H9 (cell line): Measurements from ENCODE around the gene CNDP2. TPM values are rescaled to one million over a fixed set of nuclear protein-coding genes. Genes with fewer than 3 reads are reported as not detected.

Experiments
- DNase-seq: peaks from one replicate; pipeline ENCODE4 v3.0.0-alpha.2; 2017
- H2AFZ ChIP-seq: one replicate; pipeline ENCODE4 v1.6.1; 2013; ENCODE audit warnings: mild to moderate bottlenecking, low read length, control low read depth, moderate library complexity
- H2AK5ac ChIP-seq: 2 replicates; pipeline ENCODE4 v1.6.1; 2013; ENCODE audit warnings: low read length, control low read depth, mixed read lengths; ENCODE audit not compliant: insufficient read length
- H2BK120ac ChIP-seq: one replicate; pipeline ENCODE4 v1.6.1; 2013; ENCODE audit warnings: low read depth, mild to moderate bottlenecking, low read length, control low read depth, inconsistent platforms; ENCODE audit not compliant: poor library complexity, severe bottlenecking
- H2BK12ac ChIP-seq: 2 replicates; pipeline ENCODE4 v1.6.1; 2013; ENCODE audit warnings: low read length, control low read depth, mixed read lengths, low read depth; ENCODE audit not compliant: insufficient read length
- H2BK15ac ChIP-seq: 2 replicates; pipeline ENCODE4 v1.6.1; 2013; ENCODE audit warnings: low read depth, low read length, control low read depth
- H2BK20ac ChIP-seq: one replicate; pipeline ENCODE4 v1.6.1; 2013; ENCODE audit warnings: low read depth, mild to moderate bottlenecking, low read length, control low read depth, inconsistent platforms; ENCODE audit not compliant: poor library complexity, severe bottlenecking
- H2BK5ac ChIP-seq: 2 replicates; pipeline ENCODE4 v1.6.1; 2013; ENCODE audit warnings: low read length, control low read depth, mixed read lengths; ENCODE audit not compliant: insufficient read length
- H3K14ac ChIP-seq: 2 replicates; pipeline ENCODE4 v1.6.1; 2013; ENCODE audit warnings: low read length, control low read depth; ENCODE audit not compliant: insufficient read depth
- H3K18ac ChIP-seq: 2 replicates; pipeline ENCODE4 v1.6.1; 2013; ENCODE audit warnings: low read depth, mild to moderate bottlenecking, mixed read lengths, low read length, control low read depth; ENCODE audit not compliant: insufficient read length
- H3K23ac ChIP-seq: 2 replicates; pipeline ENCODE4 v1.6.1; 2013; ENCODE audit warnings: low read length, control low read depth, mixed read lengths, low read depth; ENCODE audit not compliant: insufficient read length
- H3K23me2 ChIP-seq: 2 replicates; pipeline ENCODE4 v1.6.1; 2013; ENCODE audit warnings: low read depth, mild to moderate bottlenecking, mixed read lengths, low read length, control low read depth; ENCODE audit not compliant: insufficient read length, poor library complexity, severe bottlenecking
- H3K27ac ChIP-seq: 2 replicates; pipeline ENCODE4 v1.5.1; 2013; ENCODE audit warnings: low read length, control low read depth, mixed read lengths, low read depth; ENCODE audit not compliant: insufficient read length
- H3K27me3 ChIP-seq: 2 replicates; pipeline ENCODE4 v1.6.1; 2013; ENCODE audit warnings: low read length, control low read depth, inconsistent platforms; ENCODE audit not compliant: insufficient read depth
- H3K4ac ChIP-seq: 2 replicates; pipeline ENCODE4 v1.6.1; 2013; ENCODE audit warnings: low read depth, mild to moderate bottlenecking, control low read depth, inconsistent platforms, low read length, moderate library complexity
- H3K4me1 ChIP-seq: 2 replicates; pipeline ENCODE4 v1.6.1; 2013; ENCODE audit warnings: low read length, control low read depth, inconsistent platforms; ENCODE audit not compliant: insufficient read depth
- H3K4me2 ChIP-seq: 2 replicates; pipeline ENCODE4 v1.6.1; 2013; ENCODE audit warnings: low read length, control low read depth, mixed read lengths; ENCODE audit not compliant: insufficient read length, insufficient read depth
- H3K56ac ChIP-seq: 2 replicates; pipeline ENCODE4 v1.6.1; 2013; ENCODE audit warnings: low read depth, mild to moderate bottlenecking, mixed read lengths, low read length, control low read depth; ENCODE audit not compliant: insufficient read length
- H3K79me1 ChIP-seq: 2 replicates; pipeline ENCODE4 v1.6.1; 2013; ENCODE audit warnings: low read depth, mild to moderate bottlenecking, moderate library complexity, low read length, control low read depth, inconsistent platforms; ENCODE audit not compliant: insufficient read depth, poor library complexity, severe bottlenecking
- H3K79me2 ChIP-seq: 2 replicates; pipeline ENCODE4 v1.6.1; 2013; ENCODE audit warnings: low read length, control low read depth, inconsistent platforms; ENCODE audit not compliant: insufficient read depth
- H3K9ac ChIP-seq: 2 replicates; pipeline ENCODE4 v1.6.1; 2013; ENCODE audit warnings: low read length, control low read depth, mixed read lengths; ENCODE audit not compliant: insufficient read length; ENCODE audit errors: extremely low read depth
- H3K9me3 ChIP-seq: one replicate; pipeline ENCODE4 v1.6.1; 2013; ENCODE audit warnings: low read depth, low read length, inconsistent platforms; ENCODE audit not compliant: control insufficient read depth
- H3T11ph ChIP-seq: one replicate; pipeline ENCODE4 v1.6.1; 2013; ENCODE audit warnings: mild to moderate bottlenecking, low read length, control low read depth, inconsistent platforms
- H4K20me1 ChIP-seq: one replicate; pipeline ENCODE4 v1.6.1; 2013; ENCODE audit not compliant: control insufficient read depth, insufficient read length, insufficient read depth
- H4K5ac ChIP-seq: 2 replicates; pipeline ENCODE4 v1.6.1; 2013; ENCODE audit warnings: low read depth, mild to moderate bottlenecking, mixed read lengths, low read length, control low read depth; ENCODE audit not compliant: insufficient read length
- H4K8ac ChIP-seq: replicated peaks from 2 replicates; pipeline ENCODE4 v1.6.1; 2013; ENCODE audit warnings: low read length, control low read depth, mixed read lengths, low read depth; ENCODE audit not compliant: insufficient read length
- H4K91ac ChIP-seq: 2 replicates; pipeline ENCODE4 v1.6.1; 2013; ENCODE audit warnings: low read depth, mild to moderate bottlenecking, moderate library complexity, mixed read lengths, low read length, control low read depth; ENCODE audit not compliant: insufficient read length
- H3K27ac Mint-ChIP-seq, 3 experiments: 2 replicates in 2 of 3; 3 replicates in 1 of 3; pipeline ENCODE4 v1.8.0; 2020 to 2021; ENCODE audit warnings: mixed read lengths in 3 of 3, mild to moderate bottlenecking in 1 of 3, moderate library complexity in 1 of 3
- H3K27me3 Mint-ChIP-seq: 2 replicates; pipeline ENCODE4 v1.8.0; 2021; ENCODE audit warnings: low read depth, mild to moderate bottlenecking, moderate library complexity, mixed read lengths
- H3K36me3 Mint-ChIP-seq, 3 experiments: 2 replicates in 2 of 3; 3 replicates in 1 of 3; pipeline ENCODE4 v1.8.0; 2020 to 2021; ENCODE audit warnings: low read depth in 3 of 3, mixed read lengths in 3 of 3; ENCODE audit not compliant: insufficient read depth in 1 of 3
- H3K4me1 Mint-ChIP-seq, 2 experiments: 2 replicates each; pipeline ENCODE4 v1.8.0; 2020; ENCODE audit warnings: mixed read lengths in 2 of 2
- H3K4me3 Mint-ChIP-seq, 2 experiments: 2 replicates in 1 of 2; 3 replicates in 1 of 2; pipeline ENCODE4 v1.8.0; 2020 to 2021; ENCODE audit warnings: mild to moderate bottlenecking in 2 of 2, mixed read lengths in 2 of 2, moderate library complexity in 1 of 2
- H3K9me3 Mint-ChIP-seq, 2 experiments: 2 replicates in 1 of 2; 3 replicates in 1 of 2; pipeline ENCODE4 v1.8.0; 2020; ENCODE audit warnings: mild to moderate bottlenecking in 2 of 2, mixed read lengths in 2 of 2, moderate library complexity in 1 of 2
- CTCF ChIP-seq: fragments of 200-600 bp; sonication (generic); conservative IDR thresholded peaks from 3 replicates; pipeline ENCODE4 v1.8.0; 2021; ENCODE audit warnings: antibody characterized with exemption, mild to moderate bottlenecking
- WGBS: extraction: QIAGEN DNeasy Blood & Tissue Kit; methylation state at CpG from one replicate; pipeline ENCODE4 v1.1.7; 2013; ENCODE audit warnings: missing lambda C conversion rate, low lambda C conversion rate, mixed read lengths; ENCODE audit not compliant: insufficient read length; ENCODE audit errors: extremely low coverage; 5-methylcytosine and 5-hydroxymethylcytosine counted together
- total RNA-seq: library from RNA; stranded (reverse); gene quantifications from 2 replicates; pipeline ENCODE4 v1.2.1, GENCODE V29; 2021

The CNDP2 gene
- total RNA-seq, 1 experiment from 2014 or later, result 212 TPM

GRCh38 chr18:74447404-74448152 is 48.6 kb upstream of the CNDP2 start:
- Histone ChIP-seq H3K9ac (no peak overlapping the region), H2BK12ac (no peak overlapping the region), H4K91ac (no peak overlapping the region), H3K27me3 (no peaks in the 10 kb centered on the region), H3K23ac (no peak overlapping the region), H4K5ac (no peak overlapping the region), H3K79me1 (no peaks in the 10 kb centered on the region), H3K27ac (no peak overlapping the region), H3K4me1 (no peaks in the 10 kb centered on the region), H3T11ph (no peak overlapping the region), H2BK15ac (no peak overlapping the region), H2BK5ac (no peak overlapping the region), H2AFZ (no peak overlapping the region), H3K4me2 (no peak overlapping the region), H3K23me2 (no peaks in the 10 kb centered on the region), H2BK120ac (no peak overlapping the region), H3K4ac (no peak overlapping the region), H2BK20ac (no peak overlapping the region), H2AK5ac (no peak overlapping the region), H3K18ac (no peak overlapping the region), H3K56ac (no peak overlapping the region), H4K20me1 (no peaks in the 10 kb centered on the region), H3K14ac (no peak overlapping the region), H3K9me3 (no peaks in the 10 kb centered on the region), H4K8ac (no peak overlapping the region), H3K79me2 (no peaks in the 10 kb centered on the region)
- H3K9me3 Mint-ChIP-seq, result no peaks in the 10 kb centered on the region
- no peak for TF ChIP-seq CTCF
- no peaks in the 10 kb centered on the region for H3K4me1 Mint-ChIP-seq
- WGBS, result no CpG with 5 or more reads among the region's 16 CpGs
- no peaks in the 10 kb centered on the region; a peak in 1 of 7 replicates for H3K36me3 Mint-ChIP-seq
- no peak overlapping the region; a peak in 2 of 7 replicates for H3K27ac Mint-ChIP-seq
- no peak overlapping the region for H3K4me3 Mint-ChIP-seq
- no peak for DNase-seq
- H3K27me3 Mint-ChIP-seq, result peaks cover 5% of the 10 kb centered on the region
